Loucy (cell line): ENCODE results near the gene LINGO3.

Experiments used
- EZH2phosphoT487 ChIP-seq: fragments of 200-600 bp; IDR thresholded peaks from 2 replicates; pipeline ENCODE4 v1.6.1; 2018; ENCODE audit warnings: antibody characterized with exemption, mild to moderate bottlenecking, moderate library complexity, borderline replicate concordance
- TF ChIP-seq, protein P1 (sequence below): fragments of 200-600 bp; sonication (generic); conservative IDR thresholded peaks from 2 replicates; pipeline ENCODE4 v1.5.1; 2014; ENCODE audit warnings: mild to moderate bottlenecking, antibody characterized with exemption, low read length

DNA sequence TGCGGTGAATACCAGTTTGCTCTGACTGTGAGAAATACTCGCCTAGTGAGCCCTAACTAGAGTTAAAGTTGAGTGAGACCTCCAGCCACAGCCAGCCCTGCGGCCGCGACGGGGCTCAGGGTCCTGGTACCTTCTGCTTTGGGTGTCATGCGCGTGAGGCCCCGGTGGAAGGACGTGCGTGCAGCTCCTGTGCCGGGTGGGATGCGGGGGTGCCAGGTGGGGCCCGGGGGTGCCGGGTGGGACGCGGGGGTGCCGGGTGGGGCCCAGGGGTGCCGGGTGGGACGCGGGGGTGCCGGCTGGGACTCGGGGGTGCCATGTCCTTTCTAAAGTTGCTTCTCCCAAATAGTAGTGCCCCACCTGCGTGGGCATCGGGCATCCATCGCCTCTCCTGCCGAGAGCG lies 43.6 kb upstream of the LINGO3 start:
- TF ChIP-seq, protein P1, sequence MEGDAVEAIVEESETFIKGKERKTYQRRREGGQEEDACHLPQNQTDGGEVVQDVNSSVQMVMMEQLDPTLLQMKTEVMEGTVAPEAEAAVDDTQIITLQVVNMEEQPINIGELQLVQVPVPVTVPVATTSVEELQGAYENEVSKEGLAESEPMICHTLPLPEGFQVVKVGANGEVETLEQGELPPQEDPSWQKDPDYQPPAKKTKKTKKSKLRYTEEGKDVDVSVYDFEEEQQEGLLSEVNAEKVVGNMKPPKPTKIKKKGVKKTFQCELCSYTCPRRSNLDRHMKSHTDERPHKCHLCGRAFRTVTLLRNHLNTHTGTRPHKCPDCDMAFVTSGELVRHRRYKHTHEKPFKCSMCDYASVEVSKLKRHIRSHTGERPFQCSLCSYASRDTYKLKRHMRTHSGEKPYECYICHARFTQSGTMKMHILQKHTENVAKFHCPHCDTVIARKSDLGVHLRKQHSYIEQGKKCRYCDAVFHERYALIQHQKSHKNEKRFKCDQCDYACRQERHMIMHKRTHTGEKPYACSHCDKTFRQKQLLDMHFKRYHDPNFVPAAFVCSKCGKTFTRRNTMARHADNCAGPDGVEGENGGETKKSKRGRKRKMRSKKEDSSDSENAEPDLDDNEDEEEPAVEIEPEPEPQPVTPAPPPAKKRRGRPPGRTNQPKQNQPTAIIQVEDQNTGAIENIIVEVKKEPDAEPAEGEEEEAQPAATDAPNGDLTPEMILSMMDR: no peak
- no peak for TF ChIP-seq EZH2phosphoT487
